IPS-18c (cell line): ENCODE data around the gene TENM4.
"Not testable (repeated sequence)": the region's sequence is repeated elsewhere in the genome, so short reads cannot be mapped to it uniquely, and the experiment has no call there.

Experiments used
- H3K4me3 ChIP-seq: 2 replicates; pipeline ENCODE4 v1.7.0; 2013; ENCODE audit warnings: low read depth, mild to moderate bottlenecking, low read length, moderate library complexity; ENCODE audit not compliant: insufficient read depth
- H3K9me3 ChIP-seq: one replicate; pipeline ENCODE4 v1.6.1; 2013; ENCODE audit warnings: mild to moderate bottlenecking, low read length, moderate library complexity; ENCODE audit not compliant: control insufficient read depth, insufficient read depth

Gene TENM4

GRCh38 chr11:78649361-78650215, 791.2 kb downstream of the TENM4 start:
- Histone ChIP-seq H3K4me3 (no peak overlapping the region), H3K9me3 (no peaks in the 10 kb centered on the region)

DNA sequence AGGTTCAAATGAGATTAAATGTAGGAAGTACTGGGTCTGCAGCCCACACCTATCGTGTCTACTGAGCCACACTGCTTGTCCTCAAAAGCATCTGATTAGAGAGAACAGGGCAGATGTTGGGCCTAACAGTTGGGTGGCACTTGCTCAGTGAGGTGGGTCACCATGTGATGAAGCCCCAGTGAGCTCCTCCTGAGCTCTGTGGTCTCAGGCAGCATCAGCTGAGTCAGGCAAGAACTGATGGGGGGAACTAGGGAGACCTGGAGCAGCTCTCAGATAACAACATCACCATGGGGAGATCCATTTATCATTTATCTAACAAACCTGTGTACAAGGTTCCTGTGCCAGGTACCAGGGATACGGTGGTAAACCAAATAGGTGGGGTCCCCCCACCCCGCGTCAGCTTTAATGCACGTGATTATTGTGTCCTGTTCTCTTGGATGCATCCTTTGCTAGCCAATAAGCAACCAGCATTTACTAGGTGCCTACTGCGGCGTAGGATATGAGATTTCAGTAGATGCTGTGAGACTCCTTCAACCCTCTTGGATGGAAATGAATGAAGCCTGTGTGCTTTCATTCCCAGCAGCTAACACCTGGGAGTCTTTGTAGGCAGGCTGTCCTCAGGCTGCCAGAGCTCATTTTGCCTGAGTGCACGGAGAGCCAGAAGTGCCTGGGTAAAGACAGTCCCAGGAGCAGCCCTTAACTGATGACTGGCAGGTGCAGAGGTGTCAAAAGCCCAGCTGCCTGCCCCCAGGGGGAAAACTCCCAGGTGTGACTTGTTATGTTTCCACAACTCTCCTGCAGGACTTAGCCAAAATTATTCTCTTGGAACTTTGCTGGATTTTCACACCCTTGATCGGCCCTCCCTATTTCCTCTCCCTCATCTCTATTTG, 792.6 kb downstream of the TENM4 start:
- no peaks in the 10 kb centered on the region for H3K9me3 ChIP-seq
- H3K4me3 ChIP-seq: no peak overlapping the region

DNA sequence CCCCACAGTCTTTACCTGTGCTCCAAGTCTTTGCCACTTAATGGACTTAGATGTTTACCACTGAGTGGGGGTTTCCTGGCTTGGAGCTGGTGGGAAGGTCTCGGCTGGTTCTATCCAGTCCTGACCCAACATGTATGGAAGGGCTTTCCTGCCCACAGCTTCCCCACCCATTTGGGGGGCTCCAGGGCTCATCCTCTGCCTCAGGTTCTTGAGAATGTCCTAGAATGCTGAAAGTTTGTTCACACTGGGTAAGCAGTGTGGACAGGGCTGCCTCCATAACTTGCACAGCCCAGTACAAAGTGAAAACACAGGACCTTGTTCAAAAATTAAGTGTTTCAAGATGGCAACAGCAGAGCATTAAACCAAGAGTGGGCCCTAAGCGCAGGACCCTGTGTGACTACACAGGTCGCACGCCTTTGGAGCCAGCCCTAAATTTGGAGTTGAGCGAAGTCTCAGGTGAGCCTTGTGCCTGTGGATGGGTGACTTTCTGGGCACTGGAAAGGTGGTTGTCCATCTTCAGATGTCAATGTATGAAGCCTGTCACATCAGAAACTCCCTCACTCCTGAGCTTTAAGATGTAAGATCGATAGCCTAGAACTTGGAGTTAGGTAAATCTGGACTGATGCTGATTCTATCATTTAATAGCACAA, 793.4 kb downstream of the TENM4 start:
- Histone ChIP-seq H3K4me3 (no peak overlapping the region), H3K9me3 (no peaks in the 10 kb centered on the region)

GRCh38 chr11:78646564-78647185, 794.2 kb downstream of the TENM4 start:
- Histone ChIP-seq H3K9me3 (no peaks in the 10 kb centered on the region), H3K4me3 (no peak overlapping the region)

- Histone ChIP-seq H3K9me3 (no peaks in the 10 kb centered on the region), H3K4me3 (no peak overlapping the region)
These were observed 795.3 kb downstream of the TENM4 start for GRCh38 chr11:78645226-78646202.

DNA sequence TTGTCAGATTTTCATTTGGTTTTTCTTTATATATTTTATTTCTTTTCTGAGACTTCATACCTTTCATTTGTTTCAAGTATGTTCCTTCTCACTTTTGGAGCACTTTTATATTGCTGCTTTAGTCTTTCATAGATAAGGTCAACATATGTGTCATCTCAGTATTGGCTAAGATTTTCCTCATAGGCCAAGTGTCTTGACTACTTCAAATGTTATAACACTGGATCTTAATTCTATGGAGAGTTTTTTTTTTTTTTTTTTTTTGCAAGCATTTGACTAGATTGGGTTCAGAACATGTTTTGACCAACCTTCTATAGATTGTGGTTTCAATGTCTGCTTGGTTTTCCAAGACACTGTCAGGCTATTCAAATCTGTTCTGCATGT, 797.2 kb downstream of the TENM4 start:
- no peak overlapping the region for H3K4me3 ChIP-seq

DNA sequence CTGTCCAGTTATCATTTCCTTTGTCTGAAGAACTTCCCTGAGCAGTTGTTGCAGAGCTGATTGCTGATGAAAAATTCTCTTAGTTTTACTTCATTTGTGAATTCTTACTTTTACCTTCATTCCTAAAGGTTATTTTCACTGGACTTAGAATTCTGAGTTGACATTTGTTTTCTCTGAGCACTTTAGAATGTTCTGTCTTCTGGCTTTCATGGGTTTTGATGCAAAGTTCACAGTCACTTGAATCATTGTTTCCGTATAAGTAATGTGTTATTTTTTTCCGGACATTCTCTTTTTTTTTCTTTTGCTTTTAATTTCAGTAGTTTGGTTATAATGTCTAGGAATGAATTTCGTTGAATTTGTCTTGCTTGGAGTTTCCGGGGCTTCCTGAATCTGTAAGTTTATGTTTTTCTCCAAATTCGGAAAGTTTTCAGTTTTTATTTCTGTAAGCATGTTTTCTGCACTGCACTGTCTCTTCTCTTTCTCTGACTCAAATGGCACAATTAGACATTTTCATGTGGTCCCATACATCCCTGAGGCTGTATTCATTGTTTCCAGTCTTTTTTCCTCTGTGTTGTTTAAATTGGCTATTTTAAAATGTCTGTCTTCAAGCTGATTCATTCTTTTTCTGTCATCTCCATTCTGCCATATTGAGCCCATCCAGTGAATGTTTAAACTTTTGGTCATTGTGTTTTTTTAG, 797.7 kb downstream of the TENM4 start:
- peaks cover 3% of the 10 kb centered on the region for H3K9me3 ChIP-seq
- no peak overlapping the region for H3K4me3 ChIP-seq

More for the DNA sequence above, 797.2 kb downstream of the TENM4 start:
- H3K9me3 ChIP-seq: peaks cover under 1% of the 10 kb centered on the region

GRCh38 chr11:78641541-78641940, 799.3 kb downstream of the TENM4 start:
- H3K4me3 ChIP-seq: no peak overlapping the region
- peaks cover 3% of the 10 kb centered on the region for H3K9me3 ChIP-seq

DNA sequence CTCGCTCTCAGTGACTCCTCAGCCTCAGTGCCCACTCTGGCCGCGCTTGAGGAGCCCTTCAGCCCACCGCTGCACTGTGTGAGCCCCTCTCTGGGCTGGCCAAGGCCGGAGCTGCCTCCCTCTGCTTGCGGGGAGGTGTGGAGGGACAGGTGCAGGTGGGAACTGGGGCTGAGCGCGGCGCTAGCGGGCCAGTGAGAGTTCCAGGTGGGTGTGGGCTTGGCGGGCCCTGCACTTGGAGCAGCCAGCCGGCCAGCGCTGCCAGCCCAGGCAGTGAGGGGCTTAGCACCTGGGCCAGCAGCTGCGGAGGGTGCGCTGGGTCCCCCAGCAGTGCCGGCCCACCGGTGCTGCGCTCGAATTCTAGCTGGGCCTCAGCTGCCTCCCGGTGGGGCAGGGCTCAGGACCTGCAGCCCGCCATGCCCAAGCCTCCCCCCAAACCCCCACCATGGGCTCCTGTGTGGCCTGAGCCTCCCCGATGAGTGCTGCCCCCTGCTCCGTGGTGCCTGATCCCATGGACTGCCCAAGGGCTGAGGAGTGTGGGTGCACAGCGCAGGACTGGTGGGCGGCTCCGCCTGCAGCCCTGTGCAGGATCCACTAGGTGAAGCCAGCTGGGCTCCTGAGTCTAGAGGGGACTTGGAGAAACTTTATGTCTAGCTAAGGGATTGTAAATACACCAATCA, 802.0 kb downstream of the TENM4 start:
- Histone ChIP-seq H3K4me3 (no peak overlapping the region), H3K9me3 (peaks cover 3% of the 10 kb centered on the region)

DNA sequence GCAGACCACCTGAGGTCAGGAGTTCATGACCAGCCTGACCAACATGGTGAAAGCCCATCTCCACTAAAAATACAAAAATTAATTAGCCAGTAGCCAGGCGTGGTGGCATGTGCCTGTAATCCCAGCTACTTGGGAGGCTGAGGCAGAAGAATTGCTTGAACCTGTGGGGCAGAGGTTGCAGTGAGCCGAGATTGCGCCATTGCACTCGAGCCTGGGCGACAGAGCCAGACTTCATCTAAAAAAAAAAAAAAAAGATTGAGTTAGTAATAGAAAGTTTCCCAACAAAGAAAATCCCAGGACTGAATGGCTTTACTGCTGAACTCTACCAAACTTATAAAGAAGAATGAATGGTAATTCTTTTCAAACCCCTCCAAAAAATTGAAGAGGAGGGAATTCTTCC, 803.3 kb downstream of the TENM4 start:
- H3K9me3 ChIP-seq, H3K4me3 ChIP-seq: not testable (repeated sequence)

DNA sequence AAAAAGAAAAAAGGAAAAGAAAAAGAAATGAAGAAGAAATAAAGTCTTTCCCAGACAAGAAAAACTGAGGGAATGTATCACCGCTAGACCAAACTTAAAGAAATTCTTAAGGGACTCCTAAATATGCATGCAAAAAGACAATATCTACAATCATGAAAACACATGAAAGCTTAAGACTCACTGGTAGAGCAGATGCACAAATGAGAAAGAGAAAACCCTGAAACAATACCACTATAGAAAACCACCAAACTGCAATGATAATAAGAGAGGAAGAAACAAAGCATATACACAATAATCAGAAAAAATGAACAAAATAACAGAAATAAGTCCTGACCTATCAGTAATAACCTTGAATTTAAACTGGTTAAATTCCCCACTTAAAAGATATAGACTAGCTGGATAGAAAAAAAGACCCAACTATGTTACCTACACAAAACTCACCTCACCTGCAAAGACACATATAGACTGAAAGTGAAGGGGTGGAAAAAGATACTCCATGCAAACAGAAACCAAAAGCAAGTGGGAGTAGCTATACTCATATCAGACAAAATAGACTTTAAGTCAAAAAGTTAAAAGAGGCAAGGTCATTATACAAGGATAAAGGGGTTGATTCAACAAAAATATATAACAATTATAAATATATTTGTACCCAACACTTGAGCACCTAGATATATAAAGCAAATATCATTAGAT, 804.9 kb downstream of the TENM4 start:
- no peak overlapping the region for H3K4me3 ChIP-seq
- peaks cover 3% of the 10 kb centered on the region for H3K9me3 ChIP-seq

DNA sequence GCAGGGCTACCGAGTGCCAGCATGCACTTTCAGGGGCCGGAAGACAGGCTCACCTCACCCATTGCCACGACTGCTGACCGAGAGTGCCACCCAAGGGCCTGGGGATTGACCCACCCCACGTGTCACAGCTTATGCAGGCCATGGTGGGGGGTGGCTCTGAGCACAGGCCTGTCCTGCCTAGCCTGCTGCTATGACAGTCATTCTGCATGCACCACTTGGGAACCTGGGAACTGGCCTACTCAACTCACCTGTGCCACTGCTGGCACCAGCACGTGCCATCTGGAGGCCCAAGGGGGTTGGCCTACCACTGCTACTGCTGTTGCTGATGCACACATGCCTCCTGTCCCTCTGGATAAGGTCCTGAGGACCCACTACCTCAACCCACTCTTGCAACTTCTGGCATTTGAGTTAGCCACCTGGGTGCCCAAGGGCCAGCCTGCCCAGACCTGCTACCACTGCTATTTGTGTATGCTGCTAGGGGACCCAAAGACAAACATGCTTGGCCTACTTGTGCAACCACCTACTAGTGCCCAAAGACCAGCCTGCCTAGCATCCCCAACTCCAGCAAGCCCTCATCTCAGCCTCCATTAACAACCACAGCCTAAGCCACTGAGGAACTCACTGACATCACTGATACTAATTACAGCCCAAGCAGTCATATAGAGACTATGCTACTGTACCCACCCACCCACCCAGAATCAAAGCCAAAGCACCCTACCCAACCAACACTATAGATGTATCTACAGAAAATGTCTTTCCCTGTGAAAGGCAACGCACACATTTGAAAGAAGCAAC, 807.1 kb downstream of the TENM4 start:
- Histone ChIP-seq H3K4me3 (no peak overlapping the region), H3K9me3 (peaks cover 6% of the 10 kb centered on the region)

DNA sequence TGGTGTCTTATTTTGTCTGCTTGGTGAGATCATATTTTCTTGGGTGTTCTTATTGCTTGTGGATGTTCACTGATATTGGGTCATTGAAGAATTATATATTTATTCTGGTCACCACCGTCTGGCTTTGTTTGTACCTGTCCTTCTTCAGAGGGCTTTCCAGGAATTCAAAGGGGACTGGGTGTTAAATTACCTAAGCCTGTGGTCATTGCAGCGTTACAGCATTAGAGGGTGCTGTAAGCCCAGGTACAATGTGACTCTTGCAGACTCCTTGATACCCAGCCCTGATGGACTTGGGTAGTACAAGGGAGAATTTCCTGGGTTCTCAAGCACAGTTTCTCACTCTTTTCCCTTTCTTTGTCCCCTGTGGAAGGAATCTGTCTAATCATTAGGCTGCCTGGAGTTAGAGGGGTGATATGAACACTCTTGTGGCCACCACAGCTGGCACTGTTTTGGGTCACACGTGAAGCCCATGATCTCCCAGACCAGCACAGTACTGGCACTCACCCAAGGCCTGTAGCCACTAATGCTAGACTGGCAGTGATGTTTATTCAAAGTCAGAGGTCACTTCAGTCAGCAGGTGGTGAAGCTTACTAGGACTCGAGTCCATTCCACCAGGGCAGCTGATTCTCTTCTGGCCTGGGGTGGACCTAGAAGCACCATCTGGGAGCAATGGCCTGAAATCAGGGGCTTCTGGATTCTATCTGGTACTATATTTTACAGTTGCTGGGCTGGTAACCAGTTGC, 810.1 kb downstream of the TENM4 start:
- peaks cover 3% of the 10 kb centered on the region for H3K9me3 ChIP-seq
- no peak overlapping the region for H3K4me3 ChIP-seq
